PC-9 (cell line): ENCODE results near the gene PRKG1. TPM values are rescaled to one million over a fixed set of nuclear protein-coding genes. Genes with fewer than 3 reads are reported as not detected.

Experiments used
- BruUV-seq: library from RNA; stranded (reverse); fragments of 400-500 nt; replicated peaks from 2 replicates; lab custom pipeline; 2021; lab: Mats Ljungman, UMichigan
- CTCF ChIA-PET: fragments of 300-600 bp; sonication (Branson Sonifier 250); formaldehyde crosslinking; loops from one replicate; lab custom pipeline; 2022; ENCODE audit warnings: antibody characterized with exemption; lab: Charles Lee
- POLR2A ChIA-PET: fragments of 300-600 bp; sonication (Branson Sonifier 250); formaldehyde crosslinking; loops from one replicate; lab custom pipeline; 2022; ENCODE audit warnings: antibody characterized with exemption; ENCODE audit not compliant: unreplicated experiment; lab: Charles Lee
- DNase-seq, 2 experiments: peaks; one replicate each; pipeline versions ENCODE4 v3.0.0 to v3.0.0-alpha.2; 2015 to 2022; ENCODE audit warnings: mixed read lengths in 1 of 2
- H2AFZ ChIP-seq: fragments of 200-600 bp; sonication (generic); 2 replicates; pipeline ENCODE4 v1.8.1; 2017; ENCODE audit warnings: antibody characterized with exemption
- H3F3A ChIP-seq: fragments of 200-600 bp; sonication (generic); 2 replicates; pipeline ENCODE4 v1.8.1; 2017; ENCODE audit warnings: antibody characterized with exemption, mild to moderate bottlenecking, low read depth; ENCODE audit not compliant: insufficient read depth
- H3K27ac ChIP-seq: fragments of 200-600 bp; sonication (generic); 2 replicates; pipeline ENCODE4 v1.6.1; 2016; ENCODE audit warnings: mixed run types
- H3K27me3 ChIP-seq: fragments of 200-600 bp; sonication (generic); 2 replicates; pipeline ENCODE4 v1.6.1; 2016; ENCODE audit warnings: low read depth, mixed run types; ENCODE audit not compliant: insufficient read depth
- H3K36me3 ChIP-seq: fragments of 200-600 bp; sonication (generic); 2 replicates; pipeline ENCODE4 v1.6.1; 2016; ENCODE audit warnings: low read depth, mixed run types
- H3K4me1 ChIP-seq: fragments of 200-600 bp; sonication (generic); replicated peaks from 2 replicates; pipeline ENCODE4 v1.6.1; 2016; ENCODE audit warnings: mixed run types; ENCODE audit not compliant: insufficient read depth
- H3K4me2 ChIP-seq: fragments of 200-600 bp; sonication (generic); 2 replicates; pipeline ENCODE4 v1.6.1; 2017; ENCODE audit warnings: mixed run types
- H3K4me3 ChIP-seq: fragments of 200-600 bp; sonication (generic); 2 replicates; pipeline ENCODE4 v1.6.1; 2016; ENCODE audit warnings: mixed run types
- H3K79me2 ChIP-seq: fragments of 200-600 bp; sonication (generic); 2 replicates; pipeline ENCODE4 v1.6.1; 2017; ENCODE audit warnings: low read depth, mixed run types
- H3K9me2 ChIP-seq: fragments of 200-600 bp; sonication (generic); 2 replicates; pipeline ENCODE4 v1.8.1; 2017; ENCODE audit warnings: mild to moderate bottlenecking; ENCODE audit not compliant: insufficient read depth
- H3K9me3 ChIP-seq: fragments of 200-600 bp; sonication (generic); 2 replicates; pipeline ENCODE4 v1.8.1; 2016; ENCODE audit warnings: low read depth; ENCODE audit not compliant: insufficient read depth
- H4K20me1 ChIP-seq: fragments of 200-600 bp; sonication (generic); 2 replicates; pipeline ENCODE4 v1.8.1; 2017; ENCODE audit not compliant: insufficient read depth
- EZH2 ChIP-seq: fragments of 200-600 bp; sonication (generic); IDR thresholded peaks from 2 replicates; pipeline ENCODE4 v1.8.0; 2017; ENCODE audit warnings: antibody characterized with exemption, low read depth
- intact Hi-C: fragments of 100-400 bp; cut with micrococcal nuclease; formaldehyde crosslinking; loops from one replicate; pipeline ENCODE4 v1.10.0; 2022; ENCODE audit not compliant: unreplicated experiment
- total RNA-seq: library from RNA; stranded (reverse); gene quantifications from 2 replicates; pipeline ENCODE4 v1.2.3, GENCODE V29; 2021
- TF ChIP-seq, protein P1 (sequence below): fragments of 200-600 bp; sonication (generic); conservative IDR thresholded peaks from 2 replicates; pipeline ENCODE4 v1.6.1; 2017; ENCODE audit warnings: mixed run types, antibody characterized with exemption, mild to moderate bottlenecking, moderate library complexity

The PRKG1 gene
- total RNA-seq, 1 experiment from 2014 or later, result 0.70 TPM

DNA sequence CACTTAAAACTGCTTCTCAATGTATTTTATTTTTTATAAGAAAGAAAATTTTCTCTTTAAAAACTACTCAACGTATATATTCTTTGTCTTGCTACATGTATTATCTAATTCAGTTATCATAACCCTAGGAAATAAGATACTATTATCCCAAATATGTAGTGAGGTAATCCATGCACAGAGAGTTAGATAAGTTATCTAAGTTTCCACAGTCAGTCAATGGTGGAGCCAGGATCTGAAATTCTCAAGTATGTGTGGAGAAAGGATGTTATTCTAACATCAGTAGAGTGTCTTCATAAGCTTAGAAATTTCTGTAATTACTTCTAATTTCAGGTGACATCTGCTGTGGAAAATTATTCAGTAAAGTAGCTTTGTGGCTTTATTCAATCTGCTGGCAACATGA, 385.2 kb downstream of the PRKG1 start:
- H3K9me3 ChIP-seq, result peaks cover 4% of the 10 kb centered on the region; the same call in 1 of the 2 replicates
- H3K9me2 ChIP-seq, result no peaks in the 10 kb centered on the region
- H4K20me1 ChIP-seq, result no peaks in the 10 kb centered on the region
- ChIA-PET POLR2A (no interaction called here), CTCF (no interaction called here)
- no peaks in the 10 kb centered on the region for H3K79me2 ChIP-seq
- H3K36me3 ChIP-seq, result no peaks in the 10 kb centered on the region
- no TSS peak for BruUV-seq
- no peak for DNase-seq
- no peaks in the 10 kb centered on the region for H3K4me1 ChIP-seq
- no peaks in the 10 kb centered on the region for H3K27me3 ChIP-seq
- TF ChIP-seq EZH2, result no peak
- TF ChIP-seq, protein P1, sequence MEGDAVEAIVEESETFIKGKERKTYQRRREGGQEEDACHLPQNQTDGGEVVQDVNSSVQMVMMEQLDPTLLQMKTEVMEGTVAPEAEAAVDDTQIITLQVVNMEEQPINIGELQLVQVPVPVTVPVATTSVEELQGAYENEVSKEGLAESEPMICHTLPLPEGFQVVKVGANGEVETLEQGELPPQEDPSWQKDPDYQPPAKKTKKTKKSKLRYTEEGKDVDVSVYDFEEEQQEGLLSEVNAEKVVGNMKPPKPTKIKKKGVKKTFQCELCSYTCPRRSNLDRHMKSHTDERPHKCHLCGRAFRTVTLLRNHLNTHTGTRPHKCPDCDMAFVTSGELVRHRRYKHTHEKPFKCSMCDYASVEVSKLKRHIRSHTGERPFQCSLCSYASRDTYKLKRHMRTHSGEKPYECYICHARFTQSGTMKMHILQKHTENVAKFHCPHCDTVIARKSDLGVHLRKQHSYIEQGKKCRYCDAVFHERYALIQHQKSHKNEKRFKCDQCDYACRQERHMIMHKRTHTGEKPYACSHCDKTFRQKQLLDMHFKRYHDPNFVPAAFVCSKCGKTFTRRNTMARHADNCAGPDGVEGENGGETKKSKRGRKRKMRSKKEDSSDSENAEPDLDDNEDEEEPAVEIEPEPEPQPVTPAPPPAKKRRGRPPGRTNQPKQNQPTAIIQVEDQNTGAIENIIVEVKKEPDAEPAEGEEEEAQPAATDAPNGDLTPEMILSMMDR, result no peak
- H3K27ac ChIP-seq, result no peak overlapping the region
- no peak overlapping the region for H2AFZ ChIP-seq
- H3K4me2 ChIP-seq, result no peak overlapping the region
- H3K4me3 ChIP-seq, result no peak overlapping the region
- no peaks in the 10 kb centered on the region for H3F3A ChIP-seq
- intact Hi-C loops, result no loop called here

DNA sequence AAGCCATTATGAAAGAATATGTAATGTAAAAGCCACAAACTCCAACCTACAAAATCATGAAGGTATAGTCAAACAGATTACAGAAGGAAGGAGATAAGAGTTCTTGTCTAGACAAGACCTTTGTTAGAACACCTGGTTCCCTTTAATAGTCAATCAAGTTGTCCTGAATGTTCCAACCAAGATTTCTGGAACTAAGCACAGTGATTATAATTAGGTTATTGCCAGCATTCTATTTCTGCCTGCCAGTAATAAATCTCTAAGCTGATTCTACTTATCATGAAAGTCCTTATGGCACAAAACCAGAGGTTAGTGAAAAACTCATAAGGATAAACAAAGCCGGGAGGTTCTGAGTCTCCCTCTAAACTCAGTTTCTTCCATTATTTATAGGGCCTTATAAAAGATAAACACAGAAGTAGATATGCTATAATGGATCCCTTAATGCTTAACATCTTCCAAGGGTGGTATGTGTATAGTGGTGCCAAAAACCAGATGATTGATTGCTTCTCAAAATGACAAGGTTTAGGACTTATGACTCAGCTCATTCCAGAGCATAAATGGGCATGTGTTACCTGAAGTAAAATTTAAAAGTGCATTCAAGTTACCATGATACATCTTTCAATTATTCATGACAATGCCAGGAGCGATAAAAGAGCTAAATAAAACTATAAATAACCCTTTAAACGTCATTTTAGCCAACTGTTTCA, 387.9 kb downstream of the PRKG1 start:
- BruUV-seq, result no TSS peak
- TF ChIP-seq, protein P1, result no peak
- TF ChIP-seq EZH2, result no peak
- Histone ChIP-seq H3K4me1 (no peaks in the 10 kb centered on the region), H3K27ac (no peak overlapping the region), H4K20me1 (no peaks in the 10 kb centered on the region), H3K27me3 (no peaks in the 10 kb centered on the region), H3K9me2 (no peaks in the 10 kb centered on the region), H3K36me3 (no peaks in the 10 kb centered on the region), H3K79me2 (no peaks in the 10 kb centered on the region), H3F3A (no peaks in the 10 kb centered on the region), H3K4me3 (no peak overlapping the region), H2AFZ (no peak overlapping the region), H3K9me3 (no peaks in the 10 kb centered on the region), H3K4me2 (no peak overlapping the region)
- peak in 1 of 2 experiments; percentile 53 for DNase-seq
- intact Hi-C loops, result no loop called here
- CTCF ChIA-PET, result no interaction called here
- POLR2A ChIA-PET, result interaction anchor here (0.6 kb wide), 2 partner anchors 570 to 1924 kb away, joined by 4 read pairs; no protein-coding TSS in a partner anchor

DNA sequence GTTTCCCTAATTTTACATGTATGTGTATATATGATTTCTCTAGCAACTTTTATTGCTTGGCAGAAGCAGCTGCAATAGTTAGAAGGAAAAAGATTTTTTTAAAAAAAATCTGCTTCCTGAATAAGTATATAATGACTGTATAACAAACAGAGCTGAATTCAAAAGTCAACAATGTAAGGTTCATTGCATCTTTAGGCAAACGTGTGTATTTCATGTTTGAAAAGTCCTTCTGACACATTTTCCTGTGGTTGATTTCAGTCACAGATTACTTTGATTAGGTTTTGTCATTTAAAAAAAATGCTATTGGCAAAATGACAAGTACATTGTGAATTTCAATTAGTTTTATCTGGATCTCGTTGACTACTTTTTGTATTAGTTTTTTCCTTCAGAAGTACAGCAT, 394.1 kb downstream of the PRKG1 start:
- no peak overlapping the region for H2AFZ ChIP-seq
- DNase-seq, result peak in 1 of 2 experiments; percentile 38
- H3K4me3 ChIP-seq, result no peak overlapping the region
- ChIA-PET POLR2A (no interaction called here), CTCF (no interaction called here)
- H3K27ac ChIP-seq, result no peak overlapping the region
- no peaks in the 10 kb centered on the region for H3K4me1 ChIP-seq
- H3K4me2 ChIP-seq, result no peak overlapping the region
- intact Hi-C loops, result no loop called here
- H3F3A ChIP-seq, result no peaks in the 10 kb centered on the region
- H4K20me1 ChIP-seq, result no peaks in the 10 kb centered on the region
- no peaks in the 10 kb centered on the region for H3K9me2 ChIP-seq
- H3K9me3 ChIP-seq, result no peaks in the 10 kb centered on the region
- no peaks in the 10 kb centered on the region for H3K36me3 ChIP-seq
- H3K27me3 ChIP-seq, result no peaks in the 10 kb centered on the region
- no TSS peak for BruUV-seq
- TF ChIP-seq, protein P1, result no peak
- TF ChIP-seq EZH2, result no peak
- no peaks in the 10 kb centered on the region for H3K79me2 ChIP-seq
